Stimulated activated CD4-positive, alpha-beta T cell treated with anti-CD3 and anti-CD28 coated beads, TNF-alpha, amount 100 ng/mL, for 24 hours (primary cell): ENCODE measurements around the gene KRT10.
"Not testable (repeated sequence)": the region's sequence is repeated elsewhere in the genome, so short reads cannot be mapped to it uniquely, and the experiment has no call there.

Experiments
- DNase-seq, 3 experiments: peaks; one replicate each; pipeline ENCODE4 v3.0.0-alpha.2; 2020; ENCODE audit warnings: low read depth in 3 of 3

The KRT10 gene

GRCh38 chr17:40833882-40834281 lies 11.5 kb upstream of the KRT10 start:
- DNase-seq, result no peak

DNA sequence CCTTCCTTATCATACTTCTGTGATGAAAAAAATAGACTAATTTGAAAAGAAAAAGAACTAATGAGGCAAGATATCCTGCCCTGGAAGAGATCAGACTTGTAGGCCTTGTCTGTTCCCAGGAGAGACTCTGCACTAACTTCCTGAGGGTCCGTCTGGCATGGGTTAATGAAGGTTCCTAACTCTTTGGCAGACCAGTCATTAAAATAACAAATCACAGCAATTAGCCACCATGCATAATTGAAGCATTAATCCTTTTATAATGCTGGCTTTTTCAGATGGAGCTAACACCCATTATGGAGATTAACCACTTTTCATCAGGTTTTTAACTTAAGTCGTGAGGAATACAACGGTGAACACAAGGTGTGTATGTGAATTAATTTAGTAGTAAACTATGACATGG lies 10.4 kb upstream of the KRT10 start:
- no peak for DNase-seq

DNA sequence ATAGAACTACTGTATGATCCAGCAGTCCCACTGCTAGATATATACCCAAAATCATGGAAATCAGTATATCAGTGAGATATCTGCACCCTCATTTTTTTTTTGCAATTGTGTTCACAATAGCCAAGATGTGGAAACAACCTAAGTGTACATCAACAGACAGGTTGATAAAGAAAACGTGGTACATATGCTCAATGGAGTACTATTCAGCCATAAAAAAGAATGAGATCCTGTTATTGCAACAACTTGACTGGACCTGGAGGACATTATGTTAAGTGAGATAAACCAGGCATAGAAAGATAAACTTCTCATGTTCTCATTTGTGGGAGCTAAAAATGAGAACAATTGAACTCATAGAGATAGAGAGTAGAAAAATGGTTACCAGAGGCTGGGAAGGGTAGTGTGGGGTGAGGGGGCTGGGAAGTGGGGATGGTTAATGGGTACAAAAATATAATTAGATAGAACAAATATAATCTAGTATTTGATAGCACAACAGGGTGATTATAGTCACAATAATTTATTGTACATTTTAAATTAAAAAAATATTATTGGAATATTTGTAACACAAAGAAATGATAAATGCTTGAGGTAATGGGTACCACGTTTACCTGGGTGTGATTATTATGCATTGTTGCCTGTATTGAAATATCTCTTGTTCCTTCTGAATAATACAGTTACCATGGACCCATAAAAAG lies 7.8 kb upstream of the KRT10 start:
- DNase-seq, result no peak

DNA sequence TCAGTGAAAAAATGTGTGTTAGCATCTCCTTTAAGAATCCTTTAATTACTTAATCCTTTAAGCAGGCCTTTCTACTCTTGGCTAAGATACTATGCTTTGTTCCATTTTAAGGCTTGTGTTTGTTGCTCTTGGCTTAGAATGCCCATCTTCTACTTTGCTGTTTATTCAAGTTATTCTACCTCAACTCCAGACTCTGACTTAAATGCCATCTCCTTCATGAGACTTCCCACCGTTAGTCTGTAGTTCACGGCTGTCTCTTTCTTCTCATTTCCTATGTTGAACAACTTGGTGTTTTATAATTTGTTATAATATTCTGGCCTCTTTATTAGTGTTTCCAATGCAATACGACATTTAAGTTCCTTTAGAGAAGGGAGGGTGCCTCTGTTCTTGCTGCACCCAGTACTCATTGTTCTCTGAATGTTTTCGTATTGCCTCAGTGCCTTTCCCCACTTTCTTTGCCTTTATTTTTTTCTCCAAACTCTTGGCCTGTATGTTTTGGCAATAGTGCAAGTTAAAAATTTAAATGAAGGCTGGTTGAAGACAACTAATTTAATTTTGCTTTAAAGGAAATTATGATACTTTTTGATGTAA lies 6.1 kb upstream of the KRT10 start:
- no peak for DNase-seq

- no peak for DNase-seq
Observed at GRCh38 chr17:40827746-40828453, 5.5 kb upstream of the KRT10 start.

- DNase-seq, result no peak
Observed at GRCh38 chr17:40825599-40825998, 3.2 kb upstream of the KRT10 start.

- DNase-seq, result no peak
Observed at GRCh38 chr17:40824015-40824832, 1.8 kb upstream of the KRT10 start.

GRCh38 chr17:40821536-40821935 lies 878 bp downstream of the KRT10 start:
- DNase-seq, result no peak

DNA sequence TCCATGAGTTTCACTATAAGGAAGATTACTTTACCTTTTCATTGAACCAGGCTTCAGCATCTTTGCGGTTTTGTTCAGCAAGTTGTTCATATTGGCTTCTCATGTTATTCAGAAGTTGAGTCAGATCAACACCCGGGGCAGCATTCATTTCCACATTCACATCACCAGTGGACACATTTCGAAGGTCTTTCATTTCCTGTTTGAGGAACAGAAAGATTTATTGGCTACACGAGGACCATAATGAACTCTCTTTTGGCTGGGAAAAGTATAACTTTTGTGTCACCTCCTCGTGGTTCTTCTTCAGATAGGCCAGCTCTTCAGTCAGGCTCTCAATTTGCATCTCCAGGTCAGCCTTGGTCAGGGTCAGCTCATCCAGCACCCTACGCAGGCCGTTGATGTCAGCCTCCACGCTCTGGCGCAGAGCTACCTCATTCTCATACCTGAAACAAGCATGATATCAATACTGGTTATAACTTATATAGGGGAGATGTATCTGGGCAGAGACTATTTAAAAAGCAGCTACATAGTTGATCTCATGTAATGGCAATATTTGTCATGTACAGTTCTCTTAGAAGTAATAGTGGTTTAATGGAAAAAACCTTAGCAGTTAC lies 2.1 kb downstream of the KRT10 start:
- no peak for DNase-seq

DNA sequence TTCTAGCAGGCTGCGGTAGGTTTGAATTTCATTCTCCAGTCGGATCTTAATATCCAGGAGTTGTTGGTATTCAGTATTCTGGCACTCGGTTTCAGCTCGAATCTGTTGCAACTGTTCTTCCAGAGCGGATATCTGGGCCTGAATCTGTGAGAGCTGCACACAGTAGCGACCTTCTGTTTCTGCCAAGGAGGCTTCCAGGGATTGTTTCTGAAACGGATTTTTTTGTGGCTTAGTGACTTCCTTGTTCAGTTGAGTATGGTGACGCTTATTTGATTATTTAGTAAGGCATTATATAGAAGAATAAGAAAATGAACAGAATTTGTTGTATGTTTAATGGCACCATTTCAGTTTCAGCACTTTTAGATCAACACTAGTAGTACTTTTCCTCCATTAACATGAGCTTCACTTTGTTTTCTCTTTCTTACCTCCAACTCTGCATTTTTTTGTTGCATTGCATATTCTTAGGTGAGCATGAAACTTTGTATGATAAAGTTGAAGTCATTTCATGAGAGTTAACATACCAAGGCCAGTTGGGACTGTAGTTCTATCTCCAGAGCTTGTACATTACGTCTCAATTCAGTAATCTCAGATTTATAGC lies 2.8 kb downstream of the KRT10 start:
- no peak for DNase-seq

- peak; percentile 69 to 85 (median 73) for DNase-seq
Observed at GRCh38 chr17:40818733-40819527, 3.5 kb downstream of the KRT10 start.

GRCh38 chr17:40818343-40818732 lies 4.1 kb downstream of the KRT10 start:
- DNase-seq, result no peak

DNA sequence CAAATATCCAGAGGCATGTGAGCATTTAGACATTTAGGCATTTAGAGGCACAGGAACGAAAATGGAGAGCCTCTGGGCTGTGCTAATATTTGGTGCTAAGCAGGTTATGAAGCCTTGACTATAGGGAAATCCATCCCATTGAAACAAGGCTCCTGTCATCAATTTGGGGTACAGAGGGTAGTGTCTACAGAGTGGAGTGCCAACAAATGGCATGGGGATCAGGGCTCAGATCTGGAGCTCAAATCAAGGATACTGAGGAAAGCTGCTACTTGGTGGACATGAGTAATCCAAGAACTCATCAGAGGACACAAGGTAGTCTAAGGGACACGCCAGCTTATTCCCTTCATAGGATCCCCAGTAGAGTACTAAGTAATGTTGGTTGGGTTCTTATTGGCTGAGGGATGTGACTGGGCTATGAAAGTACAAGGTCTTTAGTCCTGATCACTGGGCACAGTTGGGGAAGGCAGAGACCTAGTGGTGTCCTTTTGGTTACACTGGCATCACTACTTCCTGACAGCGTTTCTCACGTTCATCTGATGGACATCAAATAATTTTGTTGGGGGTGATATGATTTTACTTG lies 5.2 kb downstream of the KRT10 start:
- no peak for DNase-seq

DNA sequence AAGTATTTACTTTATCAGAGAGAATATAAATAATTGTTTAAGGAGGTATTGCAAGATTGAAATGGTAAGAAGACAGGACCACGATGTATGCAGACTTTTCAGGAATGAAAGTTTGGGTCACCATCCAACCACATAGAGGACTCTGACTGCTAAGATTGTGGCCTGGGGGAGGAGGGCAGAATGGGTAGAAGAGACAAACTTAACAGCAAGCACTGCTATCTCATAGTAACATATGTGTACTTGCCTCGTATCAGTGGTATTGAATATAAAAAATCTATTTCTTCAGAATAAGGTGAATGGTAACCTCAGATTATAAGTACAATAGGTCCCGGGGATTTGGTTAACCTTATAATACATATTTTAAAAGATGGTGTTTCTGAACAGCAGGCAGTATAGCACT lies 5.8 kb downstream of the KRT10 start:
- no peak for DNase-seq

GRCh38 chr17:40815381-40815780 lies 7.0 kb downstream of the KRT10 start:
- no peak for DNase-seq

GRCh38 chr17:40814657-40815056 lies 7.8 kb downstream of the KRT10 start:
- not testable (repeated sequence) for DNase-seq

DNA sequence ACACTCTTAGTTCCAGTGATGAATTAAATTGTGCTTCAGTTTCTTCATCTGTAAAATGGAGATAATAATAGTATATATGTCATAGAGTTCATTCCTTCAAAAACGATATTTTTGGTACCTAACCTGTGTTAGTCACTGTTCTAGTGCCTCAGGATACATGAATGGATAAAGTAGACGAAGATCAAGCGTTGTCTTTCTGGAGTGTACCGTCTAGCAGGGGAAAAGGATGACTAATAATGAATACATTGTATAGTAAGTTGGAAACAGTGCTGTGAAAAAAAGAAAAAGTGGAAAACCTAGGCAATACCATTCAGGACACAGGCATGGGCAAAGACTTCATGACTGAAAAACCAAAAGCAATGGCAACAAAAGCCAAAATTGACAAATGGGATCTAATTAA lies 8.6 kb downstream of the KRT10 start:
- no peak for DNase-seq

DNA sequence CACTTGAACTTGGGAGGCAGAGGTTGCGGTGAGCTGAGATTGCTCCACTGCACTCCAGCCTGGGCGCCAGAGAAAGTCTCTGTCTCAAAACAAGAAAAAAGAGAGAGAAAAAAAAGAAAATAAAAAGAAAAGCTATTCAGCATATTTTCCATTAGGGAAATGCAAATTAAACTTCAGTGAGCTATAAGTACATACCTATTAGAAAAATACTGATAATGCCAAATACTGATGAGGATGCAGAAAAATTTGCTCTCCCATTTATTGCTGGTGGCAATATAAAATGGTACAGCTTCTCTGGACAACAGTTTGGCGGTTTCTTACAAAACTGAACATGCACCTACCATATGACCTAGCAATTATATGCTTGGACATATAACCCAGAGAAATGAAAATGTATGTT lies 9.8 kb downstream of the KRT10 start:
- DNase-seq, result no peak

DNA sequence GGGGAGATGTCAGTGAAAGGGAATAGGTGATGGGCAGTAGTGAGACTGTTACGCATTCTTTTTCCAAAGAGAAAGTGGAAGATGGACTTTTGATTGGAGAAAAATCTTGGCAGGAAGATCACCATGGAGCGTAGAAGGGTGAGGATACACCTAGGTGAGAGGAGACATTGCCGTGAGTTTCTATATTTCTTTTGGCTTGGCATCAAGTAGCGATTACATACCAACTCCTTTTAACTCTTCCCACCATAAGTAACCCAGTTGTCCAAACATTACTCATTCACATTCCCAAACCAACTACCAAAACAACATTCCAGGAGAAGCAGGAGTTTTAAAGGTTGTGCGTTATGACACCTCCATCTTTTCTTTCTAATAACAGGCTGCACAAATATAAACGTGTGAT lies 11.9 kb downstream of the KRT10 start:
- no peak for DNase-seq

- DNase-seq, result no peak
Observed at GRCh38 chr17:40809721-40810421, 12.5 kb downstream of the KRT10 start.
